CD4-positive, alpha-beta T cell treated with Interleukin-17A for 4 hours (primary cell): ENCODE data around the gene GNG2.

ENCODE experiments used
- DNase-seq: peaks from one replicate; pipeline ENCODE4 v3.0.0-alpha.2; 2020; ENCODE audit warnings: mixed read lengths

Gene GNG2

GRCh38 chr14:51895375-51895774 lies 35.0 kb downstream of the GNG2 start:
- no peak for DNase-seq

- DNase-seq: no peak
These were observed 37.5 kb downstream of the GNG2 start for GRCh38 chr14:51897791-51898355.

GRCh38 chr14:51901475-51902024 lies 41.1 kb downstream of the GNG2 start:
- peak; percentile 37 for DNase-seq

- DNase-seq: peak; percentile 61
These were observed 45.3 kb downstream of the GNG2 start for GRCh38 chr14:51905656-51906121.

GRCh38 chr14:51908086-51908485 lies 47.7 kb downstream of the GNG2 start:
- DNase-seq: no peak

- no peak for DNase-seq
These were observed 51.8 kb downstream of the GNG2 start for GRCh38 chr14:51912112-51912786.

- DNase-seq: no peak
These were observed 53.9 kb downstream of the GNG2 start for GRCh38 chr14:51914310-51914709.

GRCh38 chr14:51917193-51917592 lies 56.8 kb downstream of the GNG2 start:
- no peak for DNase-seq

GRCh38 chr14:51921026-51921425 lies 60.6 kb downstream of the GNG2 start:
- no peak for DNase-seq

- no peak for DNase-seq
These were observed 62.2 kb downstream of the GNG2 start for GRCh38 chr14:51922624-51923023.

GRCh38 chr14:51924600-51924999 lies 64.2 kb downstream of the GNG2 start:
- DNase-seq: no peak

GRCh38 chr14:51925980-51926379 lies 65.6 kb downstream of the GNG2 start:
- no peak for DNase-seq

GRCh38 chr14:51926449-51926848 lies 66.0 kb downstream of the GNG2 start:
- no peak for DNase-seq

GRCh38 chr14:51928568-51928967 lies 68.2 kb downstream of the GNG2 start:
- no peak for DNase-seq

- no peak for DNase-seq
These were observed 68.8 kb downstream of the GNG2 start for GRCh38 chr14:51929166-51929565.

GRCh38 chr14:51929910-51930682 lies 69.7 kb downstream of the GNG2 start:
- DNase-seq: no peak

- DNase-seq: no peak
These were observed 70.9 kb downstream of the GNG2 start for GRCh38 chr14:51931308-51931707.

- no peak for DNase-seq
These were observed 72.8 kb downstream of the GNG2 start for GRCh38 chr14:51933191-51933590.

- no peak for DNase-seq
These were observed 77.7 kb downstream of the GNG2 start for GRCh38 chr14:51938137-51938536.

GRCh38 chr14:51938821-51939220 lies 78.4 kb downstream of the GNG2 start:
- DNase-seq: no peak

- no peak for DNase-seq
These were observed 78.8 kb downstream of the GNG2 start for GRCh38 chr14:51939226-51939625.

GRCh38 chr14:51939755-51940301 lies 79.4 kb downstream of the GNG2 start:
- no peak for DNase-seq

- DNase-seq: no peak
These were observed 82.6 kb downstream of the GNG2 start for GRCh38 chr14:51942971-51943370.
